ENCODE measurements around the gene MGAT4B.

The MGAT4B gene

GRCh38 chr5:179827680-179828079, 21.0 kb upstream of the MGAT4B start:
- DNase-seq (ENCODE audit: low read depth in 2 of 3, low spot score in 1 of 3), result peak in 2 of 3 donors; percentile 48 to 54

GRCh38 chr5:179825655-179826182, 19.1 kb upstream of the MGAT4B start:
- DNase-seq (ENCODE audit: low read depth in 2 of 3, low spot score in 1 of 3), result no peak

- no peak for DNase-seq (ENCODE audit: low read depth in 2 of 3, low spot score in 1 of 3)
Observed at GRCh38 chr5:179824745-179825112, 18.1 kb upstream of the MGAT4B start.

DNA sequence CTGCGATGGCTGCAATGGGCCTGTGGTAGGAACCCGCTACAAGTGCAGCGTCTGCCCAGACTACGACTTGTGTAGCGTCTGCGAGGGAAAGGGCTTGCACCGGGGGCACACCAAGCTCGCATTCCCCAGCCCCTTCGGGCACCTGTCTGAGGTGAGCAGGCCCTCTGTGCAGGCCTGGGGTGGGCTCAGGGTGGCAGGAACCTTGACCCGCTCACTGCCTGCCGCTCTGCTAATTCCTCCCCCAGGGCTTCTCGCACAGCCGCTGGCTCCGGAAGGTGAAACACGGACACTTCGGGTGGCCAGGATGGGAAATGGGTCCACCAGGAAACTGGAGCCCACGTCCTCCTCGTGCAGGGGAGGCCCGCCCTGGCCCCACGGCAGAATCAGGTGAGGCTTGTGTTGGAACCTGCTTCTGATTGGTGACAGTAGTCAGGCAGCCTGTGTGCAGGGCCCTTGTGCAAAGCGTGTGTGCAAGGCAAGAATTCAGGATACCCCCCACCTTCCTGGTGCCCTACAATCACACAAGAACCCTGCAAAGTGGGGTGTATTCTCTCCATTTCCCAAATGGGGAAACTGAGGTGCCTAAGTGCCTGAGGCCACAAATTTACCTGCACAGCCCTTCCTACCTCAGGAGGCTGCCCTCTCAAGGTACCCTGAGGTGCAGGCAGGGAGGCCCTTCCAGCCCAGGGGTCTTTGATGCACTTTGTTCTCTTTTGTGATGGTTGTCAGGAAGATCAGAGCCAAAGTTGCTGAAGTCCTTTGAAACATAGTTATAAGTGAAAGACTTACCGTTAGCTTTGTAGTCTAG, 17.5 kb upstream of the MGAT4B start:
- no peak for DNase-seq (ENCODE audit: low read depth in 2 of 3, low spot score in 1 of 3)

GRCh38 chr5:179822444-179822990, 15.9 kb upstream of the MGAT4B start:
- no peak for DNase-seq (ENCODE audit: low read depth in 2 of 3, low spot score in 1 of 3)

DNA sequence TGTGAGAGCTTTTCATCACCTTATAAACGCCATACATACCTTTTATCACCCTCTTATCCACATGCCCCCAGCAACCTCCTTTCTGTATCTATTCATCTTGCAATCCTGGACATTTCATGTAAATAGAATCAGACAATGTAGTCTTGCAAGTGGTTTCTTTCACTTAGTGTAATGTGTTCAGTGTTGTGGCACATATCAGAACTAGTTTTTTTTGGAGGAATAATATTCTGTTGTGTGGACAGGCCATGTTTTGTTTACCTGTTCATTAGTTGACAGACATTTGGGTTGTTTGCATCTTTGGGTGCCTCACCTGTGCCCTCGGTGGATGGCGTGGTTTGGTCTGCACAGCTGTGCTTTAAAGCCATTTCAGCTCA, 15.4 kb upstream of the MGAT4B start:
- no peak for DNase-seq (ENCODE audit: low read depth in 2 of 3, low spot score in 1 of 3)

GRCh38 chr5:179821298-179822058, 14.8 kb upstream of the MGAT4B start:
- peak; percentile 68 to 79 (median 73) for DNase-seq (ENCODE audit: low read depth in 2 of 3, low spot score in 1 of 3)

DNA sequence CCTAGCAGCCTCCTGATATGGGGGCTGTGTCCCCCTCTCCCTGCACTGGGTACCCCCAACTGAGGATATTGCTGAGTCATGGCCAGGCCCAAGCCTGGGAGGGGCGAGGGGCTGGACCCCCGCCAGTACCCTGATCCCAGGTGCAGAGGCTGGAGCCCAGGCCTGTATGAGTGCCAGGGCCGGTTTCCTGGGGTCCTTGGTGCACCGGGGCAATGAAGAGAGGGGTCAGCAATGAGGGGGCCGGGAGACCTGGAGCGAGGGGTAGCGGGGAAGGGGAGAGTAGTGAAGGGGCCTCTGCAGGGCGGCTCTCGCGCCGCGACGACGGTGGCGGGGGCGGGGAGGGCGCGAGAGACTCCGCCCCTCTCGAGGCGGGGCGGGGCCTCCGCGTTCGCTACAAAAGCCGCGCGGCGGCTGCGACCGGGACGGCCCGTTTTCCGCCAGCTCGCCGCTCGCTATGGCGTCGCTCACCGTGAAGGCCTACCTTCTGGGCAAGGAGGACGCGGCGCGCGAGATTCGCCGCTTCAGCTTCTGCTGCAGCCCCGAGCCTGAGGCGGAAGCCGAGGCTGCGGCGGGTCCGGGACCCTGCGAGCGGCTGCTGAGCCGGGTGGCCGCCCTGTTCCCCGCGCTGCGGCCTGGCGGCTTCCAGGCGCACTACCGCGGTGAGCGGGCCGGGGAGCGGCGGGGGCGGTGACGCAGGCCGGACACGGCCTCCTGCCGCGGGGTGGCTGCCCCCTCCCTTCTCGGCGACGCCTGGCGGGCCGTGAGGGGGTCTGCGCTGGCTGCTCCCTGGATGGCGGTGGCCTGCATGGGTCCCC, 14.0 kb upstream of the MGAT4B start, which contains the start of gene SQSTM1:
Gene SQSTM1, plus strand, starts transcription at position 423 of the 815 bp plus-strand sequence. Its CDS starts 32 bp downstream, at position 455.
- peak; percentile 52 to 74 (median 69) for DNase-seq (ENCODE audit: low read depth in 2 of 3, low spot score in 1 of 3)

GRCh38 chr5:179820127-179820482, 13.4 kb upstream of the MGAT4B start:
- no peak for DNase-seq (ENCODE audit: low read depth in 2 of 3, low spot score in 1 of 3)

GRCh38 chr5:179819296-179820126, 12.8 kb upstream of the MGAT4B start:
- DNase-seq (ENCODE audit: low read depth in 2 of 3, low spot score in 1 of 3), result no peak

DNA sequence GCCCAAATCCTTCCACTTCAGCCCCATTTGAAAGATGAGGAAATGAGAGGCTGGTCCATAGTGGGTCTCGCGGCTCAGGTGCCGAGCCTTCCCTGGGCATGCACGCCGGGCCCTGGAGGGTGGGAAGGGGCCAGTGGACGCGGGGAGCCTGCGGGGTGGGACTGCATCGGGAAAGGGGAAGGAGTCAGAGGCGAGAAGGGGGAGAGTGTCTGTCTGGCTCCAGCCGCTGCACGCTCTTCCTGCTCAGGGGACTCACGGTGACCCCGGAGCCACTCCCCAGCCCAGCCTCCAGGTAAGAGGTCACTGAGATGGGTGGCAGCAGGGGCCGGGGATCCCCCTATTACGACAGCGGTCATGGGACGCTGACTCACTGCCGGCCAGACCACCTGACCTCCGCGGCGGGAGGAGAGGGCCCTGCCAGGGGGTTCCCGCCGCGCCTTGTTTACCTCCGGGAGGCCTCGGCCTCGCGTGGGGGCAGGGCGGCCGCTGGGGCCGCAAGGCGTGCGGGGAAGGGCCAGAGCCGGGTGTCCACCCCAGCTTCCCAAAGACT, 12.2 kb upstream of the MGAT4B start:
- DNase-seq (ENCODE audit: low read depth in 2 of 3, low spot score in 1 of 3), result peak; percentile 64 to 76 (median 69)

GRCh38 chr5:179817890-179818745, 11.5 kb upstream of the MGAT4B start:
- DNase-seq (ENCODE audit: low read depth in 2 of 3, low spot score in 1 of 3), result no peak

- no peak for DNase-seq (ENCODE audit: low read depth in 2 of 3, low spot score in 1 of 3)
Observed at GRCh38 chr5:179817470-179817840, 10.8 kb upstream of the MGAT4B start.

DNA sequence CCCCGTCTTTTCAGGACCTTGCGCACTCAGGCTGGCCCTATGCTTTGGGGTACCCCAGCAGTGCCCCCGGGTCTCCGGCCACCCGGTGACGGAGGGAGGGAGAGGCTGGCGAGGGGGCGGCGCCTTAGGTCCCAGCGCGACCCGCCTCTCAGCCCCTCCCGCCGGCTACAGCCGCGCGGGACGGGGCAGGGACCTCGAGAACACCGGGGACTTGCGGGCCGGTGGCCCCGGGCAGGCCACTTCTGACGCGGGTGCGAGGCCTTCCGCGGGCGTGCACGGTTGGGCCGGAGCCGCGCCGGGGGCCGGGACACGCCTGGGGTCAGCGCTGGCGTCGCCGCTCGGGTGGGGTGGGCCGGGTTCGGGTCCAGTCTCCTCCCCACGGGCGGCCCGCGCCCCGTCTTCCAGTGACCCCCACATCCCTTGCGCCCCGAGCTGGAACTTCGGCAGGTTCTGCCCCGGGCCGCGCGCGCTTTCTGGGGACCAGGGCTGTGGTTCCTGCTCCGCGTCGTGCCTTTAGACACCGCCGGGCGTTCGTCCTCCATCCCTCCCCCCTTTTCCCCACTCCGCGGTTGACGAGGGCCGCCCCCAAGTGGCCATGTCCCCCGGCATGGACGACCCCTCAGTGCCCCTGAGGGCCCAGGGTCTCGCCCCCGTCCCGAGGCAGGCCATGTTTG, 10.3 kb upstream of the MGAT4B start:
- DNase-seq (ENCODE audit: low read depth in 2 of 3, low spot score in 1 of 3), result no peak

- no peak for DNase-seq (ENCODE audit: low read depth in 2 of 3, low spot score in 1 of 3)
Observed at GRCh38 chr5:179816401-179816795, 9.7 kb upstream of the MGAT4B start.

GRCh38 chr5:179815491-179816249, 9.0 kb upstream of the MGAT4B start:
- DNase-seq (ENCODE audit: low read depth in 2 of 3, low spot score in 1 of 3), result no peak

- no peak for DNase-seq (ENCODE audit: low read depth in 2 of 3, low spot score in 1 of 3)
Observed at GRCh38 chr5:179814090-179814489, 7.4 kb upstream of the MGAT4B start.

All from stimulated activated CD4-positive, alpha-beta T cell treated with anti-CD3 and anti-CD28 coated beads, Interleukin-12 subunit alpha, Interleukin-12 subunit beta, amount 100 ng/mL, for 48 hours (primary cell).